Articular chondrocyte of knee joint (primary cell): Measurements from ENCODE around the gene FST. TPM values are rescaled to one million over a fixed set of nuclear protein-coding genes. Genes with fewer than 3 reads are reported as not detected.

ENCODE experiments used
- total RNA-seq: library from RNA; depleted of rRNA; stranded (reverse); fragments of >200 nt; gene quantifications from 2 replicates; pipeline ENCODE4 v1.2.3, GENCODE V29; 2012

The FST gene
- total RNA-seq = 91.5 and 277 TPM in 2 replicates

DNA sequence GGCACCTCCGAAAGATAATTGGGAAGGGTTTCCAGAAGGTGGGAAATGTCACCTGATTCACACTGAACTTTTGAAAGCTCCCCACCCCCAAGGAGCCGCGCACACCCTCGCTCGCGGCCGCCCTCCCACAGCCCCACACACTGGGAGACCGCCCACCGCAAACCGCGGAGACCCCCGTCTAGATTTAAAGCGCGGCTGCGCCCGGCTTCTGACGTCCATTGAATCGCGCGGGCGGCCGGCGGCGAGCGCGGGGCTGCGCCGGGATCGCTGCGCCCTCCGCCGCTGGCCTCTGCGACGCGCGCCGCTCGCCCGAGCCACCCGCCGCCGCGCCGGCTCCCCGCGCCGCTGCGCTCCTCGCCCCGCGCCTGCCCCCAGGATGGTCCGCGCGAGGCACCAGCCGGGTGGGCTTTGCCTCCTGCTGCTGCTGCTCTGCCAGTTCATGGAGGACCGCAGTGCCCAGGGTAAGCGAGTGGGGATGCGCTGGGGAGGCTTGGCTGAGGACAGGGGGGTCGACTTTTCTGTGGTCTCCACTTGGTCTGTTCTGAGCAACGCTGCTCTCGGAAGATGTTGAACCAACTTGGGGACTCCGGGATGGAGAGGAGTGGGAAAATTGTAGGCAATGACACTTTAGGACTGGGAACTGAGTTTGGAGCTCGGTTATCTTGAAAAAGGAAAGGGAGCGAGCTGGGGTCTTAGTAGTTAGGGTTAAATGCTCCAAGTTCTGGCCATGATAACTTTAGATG is at the start of gene FST:
Gene FST (plus strand): TSS at position 214 of the 743 bp plus-strand sequence. CDS start 163 bp downstream, at position 377.

Other genes with a start within 250 kb of the FST start
- 95.3 and 108 TPM in 2 replicates for gene NDUFS4, start 80.0 kb downstream of the FST start, total RNA-seq